ENCODE measurements around the gene GUSB. TPM values are rescaled to one million over a fixed set of nuclear protein-coding genes. Genes with fewer than 3 reads are reported as not detected.
"Not testable (repeated sequence)": the region's sequence is repeated elsewhere in the genome, so short reads cannot be mapped to it uniquely, and the experiment has no call there.

Gene GUSB
- total RNA-seq, 1 experiment from 2014 or later = 42.3 TPM

DNA sequence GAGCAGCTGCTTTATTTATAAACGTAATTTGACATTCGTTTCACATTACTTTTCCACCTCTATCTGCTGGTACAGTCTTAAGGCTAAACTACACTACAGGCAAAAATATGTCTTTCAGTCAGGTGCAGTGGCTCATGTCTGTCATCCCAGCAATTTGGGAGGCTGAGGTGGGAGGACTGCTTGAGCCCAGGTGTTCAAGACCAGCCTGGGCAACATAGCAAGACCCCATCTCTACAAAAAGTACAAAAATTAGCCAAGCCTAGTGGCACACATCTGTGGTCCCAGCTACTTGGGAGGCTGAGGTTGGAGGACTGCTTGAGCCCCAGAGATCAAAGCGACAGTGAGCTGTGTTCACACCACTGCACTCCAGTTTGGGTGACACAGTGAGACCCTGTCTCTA is 17.3 kb downstream of the GUSB start:
- H3K36me3 Mint-ChIP-seq = peaks cover 70% of the 10 kb centered on the region
- H3K9me3 Mint-ChIP-seq; H3K4me3 Mint-ChIP-seq; H3K27me3 Mint-ChIP-seq (ENCODE audit: low read depth); ATAC-seq; POLR2A ChIA-PET; H3K4me1 Mint-ChIP-seq; H3K27ac Mint-ChIP-seq; DNase-seq (ENCODE audit: low spot score): not testable (repeated sequence)
- CTCF ChIA-PET = interaction anchor here (0.6 kb wide), 1 partner anchor 116 kb away, joined by 3 read pairs; no protein-coding TSS in a partner anchor
- TF ChIP-seq ZNF121 (CRISPR knock-in tag; IDR thresholded peaks at IDR 0.05) = peak; percentile 70; the same call in 1 of the 2 replicates

DNA sequence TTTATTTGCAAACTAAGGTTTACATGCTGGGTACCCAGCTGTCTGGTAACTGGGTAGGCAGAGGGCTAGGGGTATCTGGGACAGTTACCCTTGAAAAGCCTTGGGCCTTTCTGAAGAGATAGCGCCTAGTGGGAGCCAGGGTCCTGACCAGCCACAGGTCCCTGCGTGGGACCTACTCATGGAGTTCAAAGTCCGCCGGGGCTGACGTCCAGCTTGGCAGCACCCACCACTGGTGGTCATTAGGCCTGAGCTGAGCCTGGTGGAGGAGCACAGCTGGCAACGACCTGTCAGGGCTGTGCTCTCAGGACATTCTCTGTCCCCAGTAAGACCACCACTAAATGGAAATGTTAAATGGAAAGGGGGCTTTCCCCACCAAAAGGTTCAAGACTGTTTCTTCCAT is 20.0 kb downstream of the GUSB start:
- H3K4me3 Mint-ChIP-seq = no peak overlapping the region
- no peaks in the 10 kb centered on the region for H3K9me3 Mint-ChIP-seq
- ATAC-seq = no peak
- H3K27ac Mint-ChIP-seq = no peak overlapping the region
- TF ChIP-seq ELF4 (CRISPR knock-in tag; IDR thresholded peaks at IDR 0.05; ENCODE audit: low read depth) (no peak), TEAD4 (CRISPR knock-in tag; IDR thresholded peaks at IDR 0.05) (no peak), EMX1 (CRISPR knock-in tag; IDR thresholded peaks at IDR 0.05) (no peak), CREB1 (CRISPR knock-in tag; IDR thresholded peaks at IDR 0.05) (no peak), FOXJ3 (CRISPR knock-in tag; IDR thresholded peaks at IDR 0.05; ENCODE audit: borderline replicate concordance) (no peak), ZNF416 (CRISPR knock-in tag; IDR thresholded peaks at IDR 0.05) (no peak)
- TF ChIP-seq, protein P1, sequence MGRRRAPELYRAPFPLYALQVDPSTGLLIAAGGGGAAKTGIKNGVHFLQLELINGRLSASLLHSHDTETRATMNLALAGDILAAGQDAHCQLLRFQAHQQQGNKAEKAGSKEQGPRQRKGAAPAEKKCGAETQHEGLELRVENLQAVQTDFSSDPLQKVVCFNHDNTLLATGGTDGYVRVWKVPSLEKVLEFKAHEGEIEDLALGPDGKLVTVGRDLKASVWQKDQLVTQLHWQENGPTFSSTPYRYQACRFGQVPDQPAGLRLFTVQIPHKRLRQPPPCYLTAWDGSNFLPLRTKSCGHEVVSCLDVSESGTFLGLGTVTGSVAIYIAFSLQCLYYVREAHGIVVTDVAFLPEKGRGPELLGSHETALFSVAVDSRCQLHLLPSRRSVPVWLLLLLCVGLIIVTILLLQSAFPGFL (CRISPR knock-in tag; IDR thresholded peaks at IDR 0.05; ENCODE audit: borderline replicate concordance) = no peak
- TF ChIP-seq, protein P2, sequence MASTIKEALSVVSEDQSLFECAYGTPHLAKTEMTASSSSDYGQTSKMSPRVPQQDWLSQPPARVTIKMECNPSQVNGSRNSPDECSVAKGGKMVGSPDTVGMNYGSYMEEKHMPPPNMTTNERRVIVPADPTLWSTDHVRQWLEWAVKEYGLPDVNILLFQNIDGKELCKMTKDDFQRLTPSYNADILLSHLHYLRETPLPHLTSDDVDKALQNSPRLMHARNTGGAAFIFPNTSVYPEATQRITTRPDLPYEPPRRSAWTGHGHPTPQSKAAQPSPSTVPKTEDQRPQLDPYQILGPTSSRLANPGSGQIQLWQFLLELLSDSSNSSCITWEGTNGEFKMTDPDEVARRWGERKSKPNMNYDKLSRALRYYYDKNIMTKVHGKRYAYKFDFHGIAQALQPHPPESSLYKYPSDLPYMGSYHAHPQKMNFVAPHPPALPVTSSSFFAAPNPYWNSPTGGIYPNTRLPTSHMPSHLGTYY (CRISPR knock-in tag; IDR thresholded peaks at IDR 0.05) = no peak
- TF ChIP-seq, protein P3, sequence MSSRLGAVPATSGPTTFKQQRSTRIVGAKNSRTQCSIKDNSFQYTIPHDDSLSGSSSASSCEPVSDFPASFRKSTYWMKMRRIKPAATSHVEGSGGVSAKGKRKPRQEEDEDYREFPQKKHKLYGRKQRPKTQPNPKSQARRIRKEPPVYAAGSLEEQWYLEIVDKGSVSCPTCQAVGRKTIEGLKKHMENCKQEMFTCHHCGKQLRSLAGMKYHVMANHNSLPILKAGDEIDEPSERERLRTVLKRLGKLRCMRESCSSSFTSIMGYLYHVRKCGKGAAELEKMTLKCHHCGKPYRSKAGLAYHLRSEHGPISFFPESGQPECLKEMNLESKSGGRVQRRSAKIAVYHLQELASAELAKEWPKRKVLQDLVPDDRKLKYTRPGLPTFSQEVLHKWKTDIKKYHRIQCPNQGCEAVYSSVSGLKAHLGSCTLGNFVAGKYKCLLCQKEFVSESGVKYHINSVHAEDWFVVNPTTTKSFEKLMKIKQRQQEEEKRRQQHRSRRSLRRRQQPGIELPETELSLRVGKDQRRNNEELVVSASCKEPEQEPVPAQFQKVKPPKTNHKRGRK (CRISPR knock-in tag; IDR thresholded peaks at IDR 0.05; ENCODE audit: borderline replicate concordance) = no peak
- no peaks in the 10 kb centered on the region for H3K4me1 Mint-ChIP-seq
- no peak for DNase-seq (ENCODE audit: low spot score)
- H3K36me3 Mint-ChIP-seq = peaks cover 56% of the 10 kb centered on the region
- no peaks in the 10 kb centered on the region for H3K27me3 Mint-ChIP-seq (ENCODE audit: low read depth)
- ChIA-PET CTCF (no interaction called here), POLR2A (no interaction called here)

DNA sequence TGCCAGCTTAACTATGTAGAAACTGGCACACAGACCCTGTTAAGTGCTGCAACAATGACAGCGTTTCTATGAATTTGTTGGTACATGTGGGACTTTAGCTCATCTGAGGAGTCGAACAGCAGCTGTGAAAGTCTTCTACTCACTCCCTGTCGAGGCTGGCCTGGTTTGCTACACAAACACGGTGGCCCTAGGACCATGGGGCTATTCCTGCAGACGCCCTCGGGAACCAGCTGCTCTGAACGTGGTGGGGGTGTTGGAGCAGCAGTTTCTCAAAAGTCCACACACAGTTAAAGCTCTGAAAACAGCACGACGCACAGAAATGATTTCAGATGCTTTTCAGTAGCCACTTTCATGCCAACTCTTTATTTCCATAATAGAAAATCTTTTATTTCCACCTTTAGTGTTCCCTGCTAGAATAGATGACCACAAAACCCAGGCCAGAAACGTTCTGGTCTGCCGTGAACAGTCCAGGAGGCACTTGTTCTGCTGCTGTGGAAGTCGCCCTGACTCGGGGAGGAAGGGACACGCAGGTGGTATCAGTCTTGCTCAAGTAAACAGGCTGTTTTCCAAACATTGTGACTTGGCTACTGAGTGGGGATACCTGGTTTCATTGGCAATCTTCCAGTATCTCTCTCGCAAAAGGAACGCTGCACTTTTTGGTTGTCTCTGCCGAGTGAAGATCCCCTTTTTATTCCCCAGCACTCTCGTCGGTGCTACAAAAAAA is 21.5 kb downstream of the GUSB start:
- H3K27me3 Mint-ChIP-seq (ENCODE audit: low read depth) = no peaks in the 10 kb centered on the region
- H3K9me3 Mint-ChIP-seq = no peaks in the 10 kb centered on the region
- no peak overlapping the region for H3K27ac Mint-ChIP-seq
- H3K36me3 Mint-ChIP-seq = peaks cover 54% of the 10 kb centered on the region
- no peak for TF ChIP-seq FOXP1 (CRISPR knock-in tag; IDR thresholded peaks at IDR 0.05; ENCODE audit: borderline replicate concordance)
- TF ChIP-seq TCF7 (CRISPR knock-in tag; IDR thresholded peaks at IDR 0.05; ENCODE audit: low read depth) = no peak
- TF ChIP-seq NFYB (CRISPR knock-in tag; conservative IDR thresholded peaks at IDR 0.05; ENCODE audit: low read depth) = no peak
- TF ChIP-seq, protein P4, sequence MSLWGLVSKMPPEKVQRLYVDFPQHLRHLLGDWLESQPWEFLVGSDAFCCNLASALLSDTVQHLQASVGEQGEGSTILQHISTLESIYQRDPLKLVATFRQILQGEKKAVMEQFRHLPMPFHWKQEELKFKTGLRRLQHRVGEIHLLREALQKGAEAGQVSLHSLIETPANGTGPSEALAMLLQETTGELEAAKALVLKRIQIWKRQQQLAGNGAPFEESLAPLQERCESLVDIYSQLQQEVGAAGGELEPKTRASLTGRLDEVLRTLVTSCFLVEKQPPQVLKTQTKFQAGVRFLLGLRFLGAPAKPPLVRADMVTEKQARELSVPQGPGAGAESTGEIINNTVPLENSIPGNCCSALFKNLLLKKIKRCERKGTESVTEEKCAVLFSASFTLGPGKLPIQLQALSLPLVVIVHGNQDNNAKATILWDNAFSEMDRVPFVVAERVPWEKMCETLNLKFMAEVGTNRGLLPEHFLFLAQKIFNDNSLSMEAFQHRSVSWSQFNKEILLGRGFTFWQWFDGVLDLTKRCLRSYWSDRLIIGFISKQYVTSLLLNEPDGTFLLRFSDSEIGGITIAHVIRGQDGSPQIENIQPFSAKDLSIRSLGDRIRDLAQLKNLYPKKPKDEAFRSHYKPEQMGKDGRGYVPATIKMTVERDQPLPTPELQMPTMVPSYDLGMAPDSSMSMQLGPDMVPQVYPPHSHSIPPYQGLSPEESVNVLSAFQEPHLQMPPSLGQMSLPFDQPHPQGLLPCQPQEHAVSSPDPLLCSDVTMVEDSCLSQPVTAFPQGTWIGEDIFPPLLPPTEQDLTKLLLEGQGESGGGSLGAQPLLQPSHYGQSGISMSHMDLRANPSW (CRISPR knock-in tag; conservative IDR thresholded peaks at IDR 0.05; ENCODE audit: low read depth) = no peak
- TF ChIP-seq TEAD1 (CRISPR knock-in tag; IDR thresholded peaks at IDR 0.05) = no peak
- TF ChIP-seq, protein P5, sequence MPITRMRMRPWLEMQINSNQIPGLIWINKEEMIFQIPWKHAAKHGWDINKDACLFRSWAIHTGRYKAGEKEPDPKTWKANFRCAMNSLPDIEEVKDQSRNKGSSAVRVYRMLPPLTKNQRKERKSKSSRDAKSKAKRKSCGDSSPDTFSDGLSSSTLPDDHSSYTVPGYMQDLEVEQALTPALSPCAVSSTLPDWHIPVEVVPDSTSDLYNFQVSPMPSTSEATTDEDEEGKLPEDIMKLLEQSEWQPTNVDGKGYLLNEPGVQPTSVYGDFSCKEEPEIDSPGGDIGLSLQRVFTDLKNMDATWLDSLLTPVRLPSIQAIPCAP (CRISPR knock-in tag; IDR thresholded peaks at IDR 0.05) = no peak
- TF ChIP-seq NR3C1 (CRISPR knock-in tag; conservative IDR thresholded peaks at IDR 0.05; ENCODE audit: low read depth) = no peak
- no peak for TF ChIP-seq GABPB1 (CRISPR knock-in tag; IDR thresholded peaks at IDR 0.05)
- TF ChIP-seq GTF2I (CRISPR knock-in tag; conservative IDR thresholded peaks at IDR 0.05) = no peak
- TF ChIP-seq, protein P6, sequence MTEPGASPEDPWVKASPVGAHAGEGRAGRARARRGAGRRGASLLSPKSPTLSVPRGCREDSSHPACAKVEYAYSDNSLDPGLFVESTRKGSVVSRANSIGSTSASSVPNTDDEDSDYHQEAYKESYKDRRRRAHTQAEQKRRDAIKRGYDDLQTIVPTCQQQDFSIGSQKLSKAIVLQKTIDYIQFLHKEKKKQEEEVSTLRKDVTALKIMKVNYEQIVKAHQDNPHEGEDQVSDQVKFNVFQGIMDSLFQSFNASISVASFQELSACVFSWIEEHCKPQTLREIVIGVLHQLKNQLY (CRISPR knock-in tag; IDR thresholded peaks at IDR 0.05) = no peak
- no peak for TF ChIP-seq CREB1 (CRISPR knock-in tag; IDR thresholded peaks at IDR 0.05)
- TF ChIP-seq ELF4 (CRISPR knock-in tag; IDR thresholded peaks at IDR 0.05; ENCODE audit: low read depth) = no peak
- TF ChIP-seq ZNF121 (CRISPR knock-in tag; IDR thresholded peaks at IDR 0.05) = no peak
- no peak for TF ChIP-seq MXD4 (CRISPR knock-in tag; IDR thresholded peaks at IDR 0.05; ENCODE audit: borderline replicate concordance)
- no peak for TF ChIP-seq FOXK1 (CRISPR knock-in tag; IDR thresholded peaks at IDR 0.05)
- DNase-seq (ENCODE audit: low spot score) = no peak
- no peaks in the 10 kb centered on the region for H3K4me1 Mint-ChIP-seq
- CTCF ChIA-PET = no interaction called here
- H3K4me3 Mint-ChIP-seq = no peak overlapping the region
- ATAC-seq = no peak
- POLR2A ChIA-PET = no interaction called here
